ENCODE results near the gene UBA52.
"Not testable (repeated sequence)": the region's sequence is repeated elsewhere in the genome, so short reads cannot be mapped to it uniquely, and the experiment has no call there.

UBA52 gene

DNA sequence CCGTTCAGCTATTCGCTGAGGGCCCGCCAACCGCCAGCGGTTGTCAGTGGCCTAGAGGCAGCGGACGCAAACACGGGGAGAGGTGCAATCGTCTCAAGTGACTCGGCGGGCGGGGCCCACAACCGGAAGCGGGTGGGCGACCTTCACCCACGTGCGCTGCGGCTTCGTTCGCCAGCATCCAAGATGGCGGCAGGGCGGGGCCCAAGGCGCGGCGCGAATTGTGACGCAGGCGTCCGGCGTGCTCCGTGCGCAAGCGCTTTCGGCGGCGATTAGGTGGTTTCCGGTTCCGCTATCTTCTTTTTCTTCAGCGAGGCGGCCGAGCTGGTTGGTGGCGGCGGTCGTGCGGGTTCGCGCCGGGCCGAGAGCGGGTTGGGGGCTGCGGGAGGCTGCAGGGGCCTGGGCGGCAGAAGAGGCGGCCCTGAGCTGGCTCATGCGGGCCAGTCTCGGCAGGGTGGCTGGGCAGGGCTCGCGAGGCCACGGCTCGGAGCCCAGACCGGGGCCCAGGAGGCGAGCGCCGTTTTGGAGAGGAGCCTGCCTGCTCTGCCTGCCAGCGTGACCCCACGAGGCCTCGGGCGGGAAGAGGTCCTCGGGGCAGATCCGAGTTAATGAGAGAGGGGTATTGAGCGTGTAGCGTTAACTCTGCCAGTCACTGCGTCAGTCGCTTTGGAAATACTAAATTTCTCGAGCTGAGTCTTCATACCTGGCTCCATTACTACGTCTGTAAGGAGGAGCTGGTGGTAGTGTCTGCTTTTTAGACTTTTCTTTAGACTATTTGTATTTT is at the start of gene UBA52:
UBA52 (plus strand) TSS at position 294 of the 781 bp plus-strand sequence. CDS start 1,444 bp downstream, outside the sequence.
- in situ Hi-C loops (cut with MboI; ENCODE audit: low sequenced_read_pairs), result no loop called here
- H3K36me3 ChIP-seq (replicated peaks), result peaks cover 79% of the 10 kb centered on the region

DNA sequence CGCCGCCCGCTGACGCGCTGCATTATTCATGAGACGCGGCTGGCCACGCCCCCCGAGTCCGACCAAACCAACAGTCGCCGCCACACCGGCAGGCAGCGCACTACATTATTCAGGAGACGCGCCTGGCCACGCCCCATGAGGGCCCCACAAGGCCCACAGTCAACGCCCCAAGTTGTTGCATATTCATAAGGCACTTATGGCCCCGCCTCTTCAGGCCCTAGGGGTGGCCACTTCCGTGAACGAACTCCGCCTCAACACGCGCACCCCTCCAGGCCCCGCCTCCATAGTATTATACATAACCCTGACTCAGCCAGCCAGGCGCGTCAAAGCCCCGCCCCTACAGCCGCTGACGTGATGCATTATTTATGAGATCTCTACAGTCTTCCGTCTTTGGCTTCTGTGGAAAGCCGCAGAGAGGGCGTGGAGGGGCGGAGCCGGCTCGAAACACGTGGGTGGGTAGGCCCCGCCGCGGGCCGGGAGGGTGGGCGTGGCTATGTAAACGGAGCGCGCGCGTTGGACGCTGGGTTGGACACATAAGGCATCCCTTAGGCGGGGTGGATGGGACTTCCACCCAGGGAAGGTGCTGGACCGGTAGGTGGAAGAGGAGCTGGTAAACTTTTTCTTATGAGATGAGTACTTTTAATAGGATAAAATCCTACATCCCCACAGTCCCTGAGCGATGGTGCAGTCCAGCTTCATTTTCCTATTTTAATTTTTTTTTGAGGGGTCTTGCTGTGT is 49.4 kb upstream of the UBA52 start:
- Histone ChIP-seq H3K9me3 (no peaks in the 10 kb centered on the region), H3K27me3 (ENCODE audit: low read depth) (no peaks in the 10 kb centered on the region), H3K4me3 (peak overlapping the region; percentile 98), H3K4me1 (peaks cover 3% of the 10 kb centered on the region), H3K36me3 (replicated peaks) (peaks cover 4% of the 10 kb centered on the region)
- DNase-seq (ENCODE audit: low spot score in 2 of 2), result peak; percentile 99 to 100
- in situ Hi-C loops (cut with MboI; ENCODE audit: low sequenced_read_pairs), result no loop called here

More for the DNA sequence above, at the start of gene UBA52:
- H3K4me3 ChIP-seq, result peak within 1 kb of the TSS; percentile 80
- peaks cover 12% of the 10 kb centered on the region for H3K4me1 ChIP-seq
- DNase-seq (ENCODE audit: low spot score in 2 of 2), result peak; percentile 97 to 99
- no peaks in the 10 kb centered on the region for H3K27me3 ChIP-seq (ENCODE audit: low read depth)
- H3K9me3 ChIP-seq, result no peaks in the 10 kb centered on the region

DNA sequence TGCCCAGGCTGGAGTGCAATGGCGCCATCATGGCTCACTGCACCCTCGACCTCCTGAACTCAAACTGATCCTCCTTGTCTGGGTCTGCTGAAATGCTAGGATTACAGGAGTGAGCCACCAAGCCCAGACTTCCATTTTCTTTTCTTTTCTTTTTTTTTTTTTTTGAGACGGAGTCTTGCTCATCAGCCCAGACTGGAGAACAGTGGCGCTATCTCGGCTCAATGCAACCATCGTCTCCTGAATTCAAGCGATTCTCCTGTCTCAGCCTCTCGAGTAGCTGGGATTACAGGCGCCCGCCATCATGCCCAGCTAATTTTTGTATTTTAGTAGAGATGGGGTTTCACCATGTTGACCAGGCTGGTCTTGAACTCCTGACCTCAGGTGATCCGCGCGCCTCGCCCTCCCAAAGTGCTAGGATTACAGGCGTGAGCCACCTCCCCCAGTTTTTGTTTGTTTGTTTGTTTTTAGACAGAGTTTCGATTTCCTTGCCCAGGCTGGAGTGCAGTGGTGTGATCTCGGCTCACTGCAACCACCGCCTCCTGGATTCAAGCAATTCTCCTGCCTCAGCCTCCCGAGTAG is 48.7 kb upstream of the UBA52 start:
- DNase-seq (ENCODE audit: low spot score in 2 of 2); in situ Hi-C loops (cut with MboI; ENCODE audit: low sequenced_read_pairs); H3K36me3 ChIP-seq (replicated peaks); H3K27me3 ChIP-seq (ENCODE audit: low read depth); H3K9me3 ChIP-seq; H3K4me1 ChIP-seq: not testable (repeated sequence)
- peak overlapping the region; percentile 98 for H3K4me3 ChIP-seq

DNA sequence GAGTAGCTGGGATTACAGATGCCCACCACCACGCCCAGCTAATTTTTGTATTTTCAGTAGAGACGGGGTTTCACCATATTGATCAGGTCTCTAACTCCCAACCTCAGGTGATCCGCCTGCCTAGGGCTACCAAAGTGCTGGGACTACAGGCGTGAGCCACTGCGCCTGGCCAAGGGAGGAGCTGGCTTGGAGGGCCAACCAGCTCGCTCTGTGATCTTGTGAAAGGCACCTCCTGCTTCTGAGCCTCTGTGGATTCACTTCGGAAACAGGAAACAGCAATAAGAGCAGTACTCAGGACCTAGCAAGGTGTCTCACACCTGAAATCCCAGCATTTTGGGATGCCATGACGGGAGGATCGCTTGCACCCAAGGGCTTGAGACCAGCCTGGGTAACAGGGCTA is 47.8 kb upstream of the UBA52 start:
- DNase-seq (ENCODE audit: low spot score in 2 of 2), result no peak
- no peaks in the 10 kb centered on the region for H3K27me3 ChIP-seq (ENCODE audit: low read depth)
- peaks cover 4% of the 10 kb centered on the region for H3K36me3 ChIP-seq (replicated peaks)
- no peaks in the 10 kb centered on the region for H3K9me3 ChIP-seq
- in situ Hi-C loops (cut with MboI; ENCODE audit: low sequenced_read_pairs), result no loop called here
- no peak overlapping the region for H3K4me3 ChIP-seq
- H3K4me1 ChIP-seq, result peaks cover 3% of the 10 kb centered on the region

DNA sequence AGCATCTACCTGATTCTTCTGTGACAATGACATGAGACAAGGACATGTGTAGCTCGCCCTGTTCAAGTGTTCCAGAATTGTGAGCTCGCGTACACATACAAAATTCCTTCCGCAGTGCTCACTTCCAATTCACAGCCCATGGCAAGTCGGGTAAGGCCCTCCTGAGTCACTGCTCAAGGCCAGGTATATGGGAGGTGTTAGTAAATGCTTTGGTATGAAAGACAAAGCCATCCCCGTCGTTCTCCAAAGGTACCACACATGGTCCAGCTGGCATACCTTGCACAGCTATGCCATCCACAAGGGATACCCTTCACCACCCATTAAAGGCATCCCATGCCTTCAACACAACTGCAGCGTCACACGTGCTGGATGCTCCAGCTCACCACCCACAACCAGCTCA is 45.3 kb upstream of the UBA52 start:
- DNase-seq (ENCODE audit: low spot score in 2 of 2), result no peak
- in situ Hi-C loops (cut with MboI; ENCODE audit: low sequenced_read_pairs), result no loop called here
- H3K9me3 ChIP-seq, result no peaks in the 10 kb centered on the region
- peaks cover 3% of the 10 kb centered on the region for H3K4me1 ChIP-seq
- no peaks in the 10 kb centered on the region for H3K27me3 ChIP-seq (ENCODE audit: low read depth)
- H3K36me3 ChIP-seq (replicated peaks), result peaks cover 6% of the 10 kb centered on the region
- H3K4me3 ChIP-seq, result no peak overlapping the region

DNA sequence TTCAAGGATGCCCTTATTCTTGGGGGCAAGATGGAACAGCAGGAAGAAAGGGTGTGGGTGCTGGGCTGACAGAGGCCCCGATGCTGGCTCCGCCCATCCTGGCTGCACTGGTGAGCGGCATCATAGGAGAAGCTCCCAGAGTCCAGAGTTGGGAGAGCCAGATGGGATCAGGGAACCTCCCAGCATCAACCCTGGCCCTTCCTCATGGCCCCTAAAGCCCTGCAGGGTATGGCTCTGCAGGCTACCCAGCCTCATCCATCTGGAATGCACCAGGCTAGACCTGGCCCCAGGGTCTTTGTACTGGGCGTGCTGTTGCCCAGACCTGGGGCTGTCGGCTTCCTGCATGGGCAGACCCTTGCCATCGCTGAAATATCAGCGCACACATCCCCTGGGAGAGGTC is 41.9 kb upstream of the UBA52 start:
- Histone ChIP-seq H3K4me3 (no peak overlapping the region), H3K4me1 (no peaks in the 10 kb centered on the region), H3K9me3 (no peaks in the 10 kb centered on the region), H3K36me3 (replicated peaks) (peaks cover 13% of the 10 kb centered on the region; the same call in 1 of the 2 replicates), H3K27me3 (ENCODE audit: low read depth) (no peaks in the 10 kb centered on the region)
- in situ Hi-C loops (cut with MboI; ENCODE audit: low sequenced_read_pairs), result no loop called here
- no peak for DNase-seq (ENCODE audit: low spot score in 2 of 2)

DNA sequence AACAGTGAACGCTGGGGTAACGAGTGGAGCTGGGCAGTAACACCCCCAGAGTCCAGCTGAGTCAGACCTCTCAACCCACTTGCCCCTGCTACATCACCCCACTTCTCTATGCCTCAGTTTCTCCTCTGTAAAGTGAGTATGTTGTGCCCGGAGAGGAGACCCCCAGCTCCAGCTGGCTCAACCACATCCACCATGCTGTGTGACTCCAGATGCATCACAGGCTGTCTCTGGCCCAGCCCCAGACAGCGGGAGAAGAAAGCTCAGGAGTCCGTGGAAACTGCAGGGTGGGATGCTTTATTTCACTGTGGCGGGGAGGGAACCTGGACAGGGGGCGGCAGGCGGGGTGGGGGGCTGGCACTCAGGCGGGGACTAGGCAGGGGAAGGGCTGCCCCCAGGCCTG is 40.2 kb upstream of the UBA52 start:
- Histone ChIP-seq H3K36me3 (replicated peaks) (peaks cover 25% of the 10 kb centered on the region), H3K27me3 (ENCODE audit: low read depth) (no peaks in the 10 kb centered on the region), H3K4me3 (no peak overlapping the region), H3K4me1 (no peaks in the 10 kb centered on the region), H3K9me3 (no peaks in the 10 kb centered on the region)
- in situ Hi-C loops (cut with MboI; ENCODE audit: low sequenced_read_pairs), result no loop called here
- DNase-seq (ENCODE audit: low spot score in 2 of 2), result no peak

DNA sequence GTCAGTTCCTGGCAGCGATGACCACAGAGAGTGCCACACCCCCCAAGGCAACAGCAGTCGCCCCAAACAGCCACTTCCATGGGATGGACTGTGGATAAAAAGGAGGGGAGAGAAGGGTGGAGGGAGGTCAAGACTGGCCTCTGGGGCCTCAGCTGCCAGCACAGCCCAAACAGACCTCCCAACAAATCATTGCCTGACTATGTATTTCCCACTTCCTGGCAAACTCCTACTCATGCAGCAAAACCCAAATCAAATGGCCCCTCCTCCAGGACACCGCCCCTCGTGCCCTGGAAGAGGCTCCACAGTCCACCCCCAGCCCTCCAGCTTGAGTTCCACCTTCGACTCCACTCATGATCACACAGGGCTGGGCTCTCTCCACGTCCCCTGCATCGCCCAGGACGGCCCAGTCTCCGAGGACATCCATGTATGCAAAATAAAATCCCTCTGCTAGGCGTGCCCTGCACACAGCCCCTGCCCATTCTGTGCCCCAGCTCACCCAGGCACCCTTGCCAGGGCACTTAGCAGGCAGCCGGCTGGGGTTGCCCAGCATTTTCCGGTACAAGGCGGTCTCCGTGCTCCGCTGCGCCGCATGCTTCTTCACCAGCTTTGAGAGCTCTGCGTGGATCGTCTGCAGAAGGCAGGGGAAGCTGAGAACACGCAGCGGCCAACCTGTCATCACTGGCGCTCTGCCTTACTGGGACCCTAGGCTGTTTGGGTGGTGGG is 39.3 kb upstream of the UBA52 start:
- in situ Hi-C loops (cut with MboI; ENCODE audit: low sequenced_read_pairs), result no loop called here
- Histone ChIP-seq H3K9me3 (no peaks in the 10 kb centered on the region), H3K4me3 (no peak overlapping the region), H3K27me3 (ENCODE audit: low read depth) (no peaks in the 10 kb centered on the region), H3K36me3 (replicated peaks) (peaks cover 32% of the 10 kb centered on the region), H3K4me1 (no peaks in the 10 kb centered on the region)
- no peak for DNase-seq (ENCODE audit: low spot score in 2 of 2)

DNA sequence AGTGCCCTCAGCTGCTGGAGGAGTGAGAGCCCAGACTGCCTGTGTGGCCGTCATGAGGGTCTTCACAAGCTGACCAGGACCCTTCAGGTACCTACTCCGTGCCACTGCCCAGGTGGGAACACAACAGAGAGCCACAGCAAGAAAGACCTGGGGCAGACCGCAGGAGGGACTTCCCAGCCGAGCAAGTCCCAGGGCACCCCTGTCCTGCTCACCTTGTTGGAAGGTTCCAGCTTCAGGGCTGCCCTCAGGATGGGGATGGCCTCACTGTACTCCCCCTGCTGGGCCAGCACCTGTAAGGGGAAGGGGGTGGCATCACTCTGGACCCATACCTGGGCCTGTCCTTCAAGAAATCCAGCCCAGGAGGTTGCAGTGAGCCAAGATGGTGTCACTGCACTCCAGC is 38.6 kb upstream of the UBA52 start:
- Histone ChIP-seq H3K4me3 (no peak overlapping the region), H3K36me3 (replicated peaks) (peaks cover 39% of the 10 kb centered on the region), H3K27me3 (ENCODE audit: low read depth) (no peaks in the 10 kb centered on the region), H3K4me1 (no peaks in the 10 kb centered on the region), H3K9me3 (no peaks in the 10 kb centered on the region)
- DNase-seq (ENCODE audit: low spot score in 2 of 2), result no peak
- in situ Hi-C loops (cut with MboI; ENCODE audit: low sequenced_read_pairs), result no loop called here

DNA sequence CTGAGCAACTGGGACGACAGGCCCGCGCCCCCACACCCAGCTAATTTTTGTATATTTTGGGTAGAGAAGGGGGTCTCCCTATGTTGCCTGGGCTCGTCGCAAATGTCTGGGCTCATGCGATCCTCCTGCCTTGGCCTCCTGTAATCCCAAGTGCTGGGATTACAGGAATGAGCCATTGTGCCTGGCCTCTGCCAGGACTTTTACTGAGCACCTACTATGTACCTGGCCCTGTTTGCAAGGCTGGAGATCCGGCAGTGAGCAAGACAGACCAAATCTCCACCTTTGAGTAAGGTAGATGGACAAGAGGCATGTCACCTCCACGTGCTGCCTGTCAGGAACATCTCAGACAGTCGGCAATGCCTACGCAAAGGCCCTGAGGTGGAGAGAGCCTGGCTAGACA is 35.2 kb upstream of the UBA52 start:
- DNase-seq (ENCODE audit: low spot score in 2 of 2), result no peak
- Histone ChIP-seq H3K27me3 (ENCODE audit: low read depth) (no peaks in the 10 kb centered on the region), H3K9me3 (no peaks in the 10 kb centered on the region), H3K36me3 (replicated peaks) (peaks cover 64% of the 10 kb centered on the region), H3K4me1 (no peaks in the 10 kb centered on the region), H3K4me3 (no peak overlapping the region)
- in situ Hi-C loops (cut with MboI; ENCODE audit: low sequenced_read_pairs), result no loop called here

DNA sequence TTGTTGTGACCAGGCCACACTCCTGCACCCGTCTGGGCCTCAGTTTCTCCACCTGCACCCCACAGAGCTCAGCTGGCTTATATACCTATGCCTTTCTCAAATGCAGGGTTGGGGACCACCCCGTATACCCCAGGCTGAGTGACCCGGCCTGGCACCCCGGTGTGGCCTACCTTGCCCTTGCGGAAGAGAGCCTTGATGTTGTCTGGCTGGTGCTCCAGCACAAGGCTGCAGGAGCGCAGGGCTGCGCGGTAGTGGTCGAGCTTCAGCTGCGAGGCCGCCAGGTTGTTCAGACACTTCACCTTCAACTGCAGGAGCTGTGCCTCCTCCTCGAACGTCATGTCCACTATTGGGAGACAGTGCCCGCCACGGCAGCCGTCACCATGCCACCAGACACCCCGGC is 34.2 kb upstream of the UBA52 start:
- Histone ChIP-seq H3K4me3 (no peak overlapping the region), H3K9me3 (no peaks in the 10 kb centered on the region), H3K27me3 (ENCODE audit: low read depth) (no peaks in the 10 kb centered on the region), H3K36me3 (replicated peaks) (peaks cover 66% of the 10 kb centered on the region), H3K4me1 (peaks cover 6% of the 10 kb centered on the region; the same call in 1 of the 2 replicates)
- in situ Hi-C loops (cut with MboI; ENCODE audit: low sequenced_read_pairs), result no loop called here
- DNase-seq (ENCODE audit: low spot score in 2 of 2), result no peak

DNA sequence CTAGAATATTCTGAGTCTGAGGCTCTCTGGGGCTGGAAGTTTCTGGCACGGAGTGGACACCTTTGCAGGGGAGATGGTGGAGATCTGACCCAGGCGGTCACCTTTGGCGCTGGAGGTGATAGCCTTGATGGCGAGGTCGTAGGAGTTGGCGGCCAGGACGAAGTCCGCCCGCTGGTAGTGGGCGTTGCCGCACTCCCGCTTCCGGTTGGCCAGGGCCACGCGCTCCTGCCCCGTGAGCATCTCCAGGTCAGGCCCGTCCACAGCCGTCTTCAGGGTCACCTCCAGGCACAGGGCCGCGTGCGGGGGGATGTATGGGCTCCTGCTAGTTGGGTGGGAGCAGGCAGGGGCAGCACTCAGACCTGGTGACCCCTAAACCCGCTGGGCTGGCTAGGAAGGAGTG is 33.5 kb upstream of the UBA52 start:
- no peak for DNase-seq (ENCODE audit: low spot score in 2 of 2)
- peaks cover 6% of the 10 kb centered on the region; the same call in 1 of the 2 replicates for H3K4me1 ChIP-seq
- in situ Hi-C loops (cut with MboI; ENCODE audit: low sequenced_read_pairs), result no loop called here
- H3K27me3 ChIP-seq (ENCODE audit: low read depth), result no peaks in the 10 kb centered on the region
- peaks cover 59% of the 10 kb centered on the region for H3K36me3 ChIP-seq (replicated peaks)
- H3K4me3 ChIP-seq, result no peak overlapping the region
- H3K9me3 ChIP-seq, result no peaks in the 10 kb centered on the region

DNA sequence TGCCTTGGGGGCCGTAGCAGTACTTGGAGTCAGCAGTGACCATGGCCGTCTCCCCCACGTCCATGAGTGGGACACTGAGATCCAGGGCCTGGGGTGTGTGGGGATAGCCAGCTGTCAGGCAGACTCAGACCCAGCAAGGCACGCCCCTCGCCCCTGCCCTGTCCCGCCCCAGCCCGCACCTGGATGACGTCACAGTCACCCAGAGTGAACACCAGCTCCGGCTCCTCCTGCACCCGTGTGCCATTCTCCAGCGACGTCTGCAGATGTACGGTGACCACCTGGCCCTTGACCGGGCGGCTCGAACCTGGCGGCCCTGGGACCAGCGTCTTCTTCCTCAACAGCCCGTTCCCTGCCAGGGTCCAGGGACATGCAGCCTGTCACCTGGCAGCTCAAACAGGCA is 32.3 kb upstream of the UBA52 start:
- no peak for DNase-seq (ENCODE audit: low spot score in 2 of 2)
- in situ Hi-C loops (cut with MboI; ENCODE audit: low sequenced_read_pairs), result no loop called here
- H3K4me3 ChIP-seq, result no peak overlapping the region
- H3K9me3 ChIP-seq, result no peaks in the 10 kb centered on the region
- H3K36me3 ChIP-seq (replicated peaks), result peaks cover 59% of the 10 kb centered on the region
- no peaks in the 10 kb centered on the region for H3K27me3 ChIP-seq (ENCODE audit: low read depth)
- peaks cover 6% of the 10 kb centered on the region; the same call in 1 of the 2 replicates for H3K4me1 ChIP-seq

All from HAP-1 (cell line).